ENCODE measurements around the gene ADAM11.

ADAM11 gene

GRCh38 chr17:44759086-44759915, 513 bp downstream of the ADAM11 start:
- DNase-seq (ENCODE audit: low spot score) = no peak

GRCh38 chr17:44759916-44760243, 1.1 kb downstream of the ADAM11 start:
- DNase-seq (ENCODE audit: low spot score) = no peak
- no peak overlapping the region for H3K4me3 ChIP-seq
- no peak overlapping the region for H3K27ac ChIP-seq
- TF ChIP-seq, protein P1, sequence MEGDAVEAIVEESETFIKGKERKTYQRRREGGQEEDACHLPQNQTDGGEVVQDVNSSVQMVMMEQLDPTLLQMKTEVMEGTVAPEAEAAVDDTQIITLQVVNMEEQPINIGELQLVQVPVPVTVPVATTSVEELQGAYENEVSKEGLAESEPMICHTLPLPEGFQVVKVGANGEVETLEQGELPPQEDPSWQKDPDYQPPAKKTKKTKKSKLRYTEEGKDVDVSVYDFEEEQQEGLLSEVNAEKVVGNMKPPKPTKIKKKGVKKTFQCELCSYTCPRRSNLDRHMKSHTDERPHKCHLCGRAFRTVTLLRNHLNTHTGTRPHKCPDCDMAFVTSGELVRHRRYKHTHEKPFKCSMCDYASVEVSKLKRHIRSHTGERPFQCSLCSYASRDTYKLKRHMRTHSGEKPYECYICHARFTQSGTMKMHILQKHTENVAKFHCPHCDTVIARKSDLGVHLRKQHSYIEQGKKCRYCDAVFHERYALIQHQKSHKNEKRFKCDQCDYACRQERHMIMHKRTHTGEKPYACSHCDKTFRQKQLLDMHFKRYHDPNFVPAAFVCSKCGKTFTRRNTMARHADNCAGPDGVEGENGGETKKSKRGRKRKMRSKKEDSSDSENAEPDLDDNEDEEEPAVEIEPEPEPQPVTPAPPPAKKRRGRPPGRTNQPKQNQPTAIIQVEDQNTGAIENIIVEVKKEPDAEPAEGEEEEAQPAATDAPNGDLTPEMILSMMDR (IDR thresholded peaks at IDR 0.05) = no peak

More at GRCh38 chr17:44759086-44759915, 513 bp downstream of the ADAM11 start:
- TF ChIP-seq, protein P1 (IDR thresholded peaks at IDR 0.05) = no peak
- H3K27ac ChIP-seq = no peak overlapping the region
- peak overlapping the region; percentile 83 for H3K4me3 ChIP-seq

DNA sequence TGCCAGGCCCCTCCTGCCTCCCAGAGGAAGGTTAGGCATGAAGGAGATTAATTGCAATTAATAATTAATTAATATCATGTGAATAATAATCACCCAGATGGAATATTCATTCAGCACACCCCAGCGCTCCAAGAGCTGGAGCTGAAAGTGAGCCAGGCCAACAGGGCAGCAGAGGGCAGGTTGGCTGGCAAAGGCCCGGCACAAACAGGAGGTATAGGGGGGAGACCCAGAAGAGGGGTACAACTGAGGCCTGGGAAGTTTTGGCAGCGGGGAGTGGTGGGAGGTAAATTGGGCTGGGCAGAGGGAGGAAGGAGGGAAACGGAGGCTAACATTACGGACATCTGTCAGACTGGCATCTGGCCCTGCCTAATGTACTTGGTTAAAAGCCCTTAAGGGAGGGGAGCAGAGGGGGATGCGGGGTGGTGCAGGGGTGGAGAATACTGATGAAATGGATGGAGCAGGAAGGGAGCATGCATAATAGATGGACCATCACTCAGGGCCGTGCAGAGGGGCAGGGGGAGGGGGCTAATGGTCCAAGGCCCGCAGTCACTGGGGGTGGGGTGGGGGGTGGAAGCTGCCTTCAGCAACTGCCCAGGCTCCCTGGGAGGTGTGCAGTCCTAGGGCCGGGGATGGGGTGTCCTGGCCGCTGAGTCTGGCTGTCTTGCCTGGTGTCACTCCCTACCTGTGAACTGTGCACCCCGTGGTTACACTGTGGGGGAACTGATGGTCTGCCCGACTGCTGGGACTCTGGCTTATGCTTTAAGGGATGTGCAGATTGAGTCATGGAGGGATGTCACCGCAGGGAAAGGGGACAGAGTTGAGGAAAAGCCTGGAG, 1.9 kb downstream of the ADAM11 start:
- no peak for DNase-seq (ENCODE audit: low spot score)
- no peak overlapping the region for H3K27ac ChIP-seq
- no peak overlapping the region for H3K4me3 ChIP-seq
- TF ChIP-seq, protein P1 (IDR thresholded peaks at IDR 0.05) = no peak

GRCh38 chr17:44761932-44762810, 3.4 kb downstream of the ADAM11 start:
- TF ChIP-seq, protein P1 (IDR thresholded peaks at IDR 0.05) = no peak
- H3K27ac ChIP-seq = no peak overlapping the region
- DNase-seq (ENCODE audit: low spot score) = no peak
- no peak overlapping the region for H3K4me3 ChIP-seq

DNA sequence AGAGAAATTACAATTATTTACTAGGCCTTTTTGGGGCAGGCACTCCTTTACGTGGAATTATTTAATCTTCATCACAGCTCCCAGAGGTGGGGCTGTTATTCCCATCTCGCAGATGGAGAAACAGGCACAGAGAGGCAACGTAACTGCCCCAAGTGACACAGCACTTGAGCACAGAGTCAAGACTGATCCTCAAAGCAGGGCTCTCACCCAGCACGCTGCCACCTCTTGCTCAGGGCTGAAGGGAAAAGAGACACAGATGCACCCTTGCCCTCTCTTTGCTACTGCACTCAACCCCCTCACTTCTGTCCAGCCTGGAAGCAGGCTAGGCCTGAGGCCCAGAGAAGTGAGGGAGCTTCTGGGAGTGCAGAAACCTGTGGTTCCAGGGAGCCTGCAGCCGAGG, 4.4 kb downstream of the ADAM11 start:
- no peak overlapping the region for H3K4me3 ChIP-seq
- TF ChIP-seq, protein P1 (IDR thresholded peaks at IDR 0.05) = no peak
- no peak overlapping the region for H3K27ac ChIP-seq
- no peak for DNase-seq (ENCODE audit: low spot score)

DNA sequence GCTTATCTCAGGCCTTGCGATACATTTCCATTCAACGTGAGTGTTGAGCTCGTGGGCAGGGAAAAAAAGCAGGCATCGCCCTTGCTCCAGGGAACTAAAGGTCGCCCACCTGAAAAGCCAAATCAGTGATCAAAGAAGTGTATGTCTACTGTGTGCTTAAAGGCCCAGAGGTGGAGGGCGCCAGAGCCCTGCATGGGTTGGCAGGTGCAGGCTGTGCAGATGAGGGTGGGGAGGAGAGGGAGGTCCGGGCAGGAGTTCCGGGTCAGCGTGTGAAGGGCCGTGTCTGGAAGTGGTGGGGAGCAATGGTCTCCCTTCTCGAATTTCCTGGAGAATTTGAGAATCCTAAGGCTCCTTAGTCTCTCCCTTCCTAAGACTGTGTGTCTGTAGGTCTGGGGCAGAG, 7.2 kb downstream of the ADAM11 start:
- H3K27ac ChIP-seq = no peak overlapping the region
- no peak for DNase-seq (ENCODE audit: low spot score)
- H3K4me3 ChIP-seq = no peak overlapping the region
- TF ChIP-seq, protein P1 (IDR thresholded peaks at IDR 0.05) = no peak
